GM23338 (cell line): ENCODE data around the gene RAB11FIP4. TPM values are rescaled to one million over a fixed set of nuclear protein-coding genes. Genes with fewer than 3 reads are reported as not detected.
A peak's percentile ranks its signal among the peaks of the same experiment; 100 is the strongest.

Experiments
- ATAC-seq: fragments of 200-7000 bp; cut with Tn5 transposase; 3 replicates; pipeline ENCODE4 v1.9.1; 2020
- DNase-seq: peaks from one replicate; pipeline ENCODE4 v3.0.0-alpha.2; 2015; ENCODE audit warnings: low spot score
- H2AFZ ChIP-seq: fragments of 200-600 bp; sonication (generic); 2 replicates; pipeline ENCODE4 v1.8.0; 2016; ENCODE audit warnings: antibody characterized with exemption, mild to moderate bottlenecking, moderate library complexity
- H3F3A ChIP-seq: fragments of 200-600 bp; sonication (generic); replicated peaks from 2 replicates; pipeline ENCODE4 v1.8.0; 2017; ENCODE audit warnings: antibody characterized with exemption, mixed run types, low read depth
- H3K27ac ChIP-seq: fragments of 200-600 bp; sonication (generic); 2 replicates; pipeline ENCODE4 v1.6.1; 2016; ENCODE audit warnings: low read depth
- H3K27me3 ChIP-seq: fragments of 200-600 bp; sonication (generic); 2 replicates; pipeline ENCODE4 v1.8.0; 2016; ENCODE audit warnings: mild to moderate bottlenecking, mixed run types, moderate library complexity; ENCODE audit not compliant: insufficient read depth
- H3K36me3 ChIP-seq: fragments of 200-600 bp; sonication (generic); 2 replicates; pipeline ENCODE4 v1.8.0; 2016; ENCODE audit warnings: mild to moderate bottlenecking; ENCODE audit not compliant: insufficient read depth
- H3K4me1 ChIP-seq: fragments of 200-600 bp; sonication (generic); 2 replicates; pipeline ENCODE4 v1.8.0; 2016; ENCODE audit warnings: mild to moderate bottlenecking, moderate library complexity; ENCODE audit not compliant: insufficient read depth
- H3K4me2 ChIP-seq: fragments of 200-600 bp; sonication (generic); 2 replicates; pipeline ENCODE4 v1.7.1; 2017; ENCODE audit warnings: mixed run types
- H3K4me3 ChIP-seq: fragments of 200-600 bp; sonication (generic); 2 replicates; pipeline ENCODE4 v1.6.1; 2016; ENCODE audit warnings: mixed run types
- H3K79me2 ChIP-seq: fragments of 200-600 bp; sonication (generic); replicated peaks from 2 replicates; pipeline ENCODE4 v1.8.0; 2017; ENCODE audit warnings: mild to moderate bottlenecking; ENCODE audit not compliant: insufficient read depth
- H3K9me2 ChIP-seq: fragments of 200-600 bp; sonication (generic); 2 replicates; pipeline ENCODE4 v1.8.0; 2017; ENCODE audit not compliant: insufficient read depth
- H4K20me1 ChIP-seq: fragments of 200-600 bp; sonication (generic); replicated peaks from 2 replicates; pipeline ENCODE4 v1.8.0; 2017; ENCODE audit warnings: mild to moderate bottlenecking; ENCODE audit not compliant: insufficient read depth
- H3K27ac Mint-ChIP-seq: 2 replicates; pipeline ENCODE4 v1.8.0; 2020; ENCODE audit warnings: inconsistent platforms, mild to moderate bottlenecking, moderate library complexity, mixed read lengths
- H3K27me3 Mint-ChIP-seq: 3 replicates; pipeline ENCODE4 v1.8.0; 2022; ENCODE audit warnings: low read depth, mild to moderate bottlenecking, moderate library complexity, mixed read lengths, inconsistent platforms; ENCODE audit not compliant: insufficient read depth, poor library complexity
- H3K36me3 Mint-ChIP-seq: 3 replicates; pipeline ENCODE4 v1.8.0; 2021; ENCODE audit warnings: low read depth, mild to moderate bottlenecking, inconsistent platforms, moderate library complexity, mixed read lengths
- H3K4me1 Mint-ChIP-seq: 3 replicates; pipeline ENCODE4 v1.8.0; 2020; ENCODE audit warnings: mild to moderate bottlenecking, inconsistent platforms, mixed read lengths
- H3K4me3 Mint-ChIP-seq: 3 replicates; pipeline ENCODE4 v1.8.0; 2021; ENCODE audit warnings: moderate library complexity, mild to moderate bottlenecking, inconsistent platforms, mixed read lengths
- H3K9me3 Mint-ChIP-seq: 3 replicates; pipeline ENCODE4 v1.8.0; 2020; ENCODE audit warnings: moderate library complexity, mild to moderate bottlenecking, inconsistent platforms, mixed read lengths
- CTCF ChIP-seq, 2 experiments: fragments of 200-600 bp in 1 of 2; sonication (generic) in 1 of 2; conservative IDR thresholded peaks; 2 replicates each; pipeline versions ENCODE4 v1.5.1 to v1.6.1; 2016 to 2017; ENCODE audit warnings: antibody characterized with exemption in 2 of 2, low read depth in 2 of 2, mild to moderate bottlenecking in 2 of 2, moderate library complexity in 1 of 2
- EZH2phosphoT487 ChIP-seq: fragments of 200-600 bp; sonication (generic); IDR thresholded peaks from one replicate; pipeline ENCODE4 v1.8.1; 2018; ENCODE audit warnings: antibody characterized with exemption; ENCODE audit not compliant: unreplicated experiment
- JUNB ChIP-seq: IDR thresholded peaks from one replicate; pipeline ENCODE4 v1.6.1; 2016; ENCODE audit warnings: antibody characterized with exemption; ENCODE audit not compliant: unreplicated experiment
- NANOG ChIP-seq: IDR thresholded peaks from 2 replicates; pipeline ENCODE4 v1.6.1; 2016; ENCODE audit warnings: antibody characterized with exemption, borderline replicate concordance
- REST ChIP-seq: IDR thresholded peaks from one replicate; pipeline ENCODE4 v1.6.1; 2018; ENCODE audit warnings: antibody characterized with exemption; ENCODE audit not compliant: unreplicated experiment
- STAT1 ChIP-seq: IDR thresholded peaks from one replicate; pipeline ENCODE4 v1.6.1; 2016; ENCODE audit warnings: antibody characterized with exemption; ENCODE audit not compliant: unreplicated experiment
- ZNF114 ChIP-seq: fragments of 250-450 bp; sonication (Bioruptor Pico); IDR thresholded peaks from 2 replicates; pipeline ENCODE4 v1.5.0; 2020; ENCODE audit warnings: mild to moderate bottlenecking, moderate library complexity
- ZNF331 ChIP-seq: fragments of 250-450 bp; sonication (Bioruptor Pico); IDR thresholded peaks from 2 replicates; pipeline ENCODE4 v1.5.0; 2020; ENCODE audit warnings: low read depth, mild to moderate bottlenecking, moderate library complexity
- ZNF462 ChIP-seq: fragments of 250-450 bp; sonication (Bioruptor Pico); IDR thresholded peaks from 2 replicates; pipeline ENCODE4 v1.5.0; 2020; ENCODE audit warnings: mild to moderate bottlenecking, moderate library complexity
- polyA plus RNA-seq: library from polyadenylated mRNA; unstranded; fragments of >200 nt; fragmentation: Nextera tagmentation; extraction: Ambion mirVana; gene quantifications from 2 replicates; pipeline ENCODE4 v1.2.1, GENCODE V29; 2016
- total RNA-seq: library from RNA; depleted of rRNA; stranded (reverse); fragments of >200 nt; shearing (Covaris generic); gene quantifications from 2 replicates; pipeline ENCODE4 v1.2.3, GENCODE V29; 2014

Gene RAB11FIP4
- total and polyA plus RNA-seq, 2 experiments from 2014 or later: 26.0 to 65.6 TPM

- no peak for TF ChIP-seq STAT1
- TF ChIP-seq JUNB: no peak
- TF ChIP-seq NANOG: no peak
- no peak for TF ChIP-seq ZNF331 (CRISPR knock-in tag)
- no peak for TF ChIP-seq REST
- TF ChIP-seq EZH2phosphoT487: no peak
- no peak for TF ChIP-seq CTCF (conservative IDR thresholded peaks at IDR 0.05; ENCODE audit: low read depth in 2 of 2)
- no peak for TF ChIP-seq ZNF114 (CRISPR knock-in tag)
Measured at GRCh38 chr17:31512796-31513195, 121.3 kb downstream of the RAB11FIP4 start (continued).

- no peak for DNase-seq
- no peak overlapping the region for H3K4me3 ChIP-seq
- peaks cover 21% of the 10 kb centered on the region for H3K79me2 ChIP-seq
- no peak overlapping the region for H3K27ac ChIP-seq
- H2AFZ ChIP-seq: no peak overlapping the region
- Mint-ChIP-seq H3K27me3 (peaks cover 6% of the 10 kb centered on the region), H3K9me3 (no peaks in the 10 kb centered on the region), H3K4me3 (no peak overlapping the region), H3K4me1 (peaks cover 8% of the 10 kb centered on the region), H3K27ac (peak overlapping the region; percentile 3; the same call in 1 of the 2 replicates), H3K36me3 (peaks cover 11% of the 10 kb centered on the region; the same call in 1 of the 3 replicates)
- no peaks in the 10 kb centered on the region for H3K9me2 ChIP-seq
- H3K4me2 ChIP-seq: no peak overlapping the region
- H3K27me3 ChIP-seq: no peaks in the 10 kb centered on the region
- H3F3A ChIP-seq: no peaks in the 10 kb centered on the region
- no peaks in the 10 kb centered on the region for H4K20me1 ChIP-seq
- peaks cover 2% of the 10 kb centered on the region; the same call in 1 of the 2 replicates for H3K4me1 ChIP-seq
- H3K36me3 ChIP-seq: no peaks in the 10 kb centered on the region
- no peak for ATAC-seq
- TF ChIP-seq ZNF331 (CRISPR knock-in tag): no peak
- TF ChIP-seq ZNF114 (CRISPR knock-in tag): no peak
- no peak for TF ChIP-seq ZNF462 (CRISPR knock-in tag)
- no peak for TF ChIP-seq REST
Measured at GRCh38 chr17:31513731-31514427, 122.4 kb downstream of the RAB11FIP4 start.
